T47D (cell line): ENCODE measurements around the gene B3GNT7.

Source experiments
- DNase-seq, 2 experiments: peaks; one replicate each; pipeline versions ENCODE4 v3.0.0 to v3.0.0-alpha.2; 2011 to 2012; ENCODE audit warnings: low read depth in 1 of 2, low spot score in 1 of 2
- JUND ChIP-seq: IDR thresholded peaks from 2 replicates; pipeline ENCODE4 v1.6.1; 2012; ENCODE audit warnings: low read depth
- in situ Hi-C: cut with HindIII; loops from 2 replicates; pipeline ENCODE4 v1.10.0; 2016; ENCODE audit warnings: low sequenced_read_pairs, low pct_unique_long_range_greater_than_20kb

B3GNT7 gene

GRCh38 chr2:231359948-231360347 is 35.6 kb upstream of the B3GNT7 start:
- DNase-seq = no peak
- in situ Hi-C loops = no loop called here
- TF ChIP-seq JUND = no peak

GRCh38 chr2:231360401-231360800 is 35.1 kb upstream of the B3GNT7 start:
- no peak for TF ChIP-seq JUND
- in situ Hi-C loops = no loop called here
- peak in 1 of 2 experiments; percentile 25 for DNase-seq

- no peak for DNase-seq
- TF ChIP-seq JUND = no peak
- in situ Hi-C loops = no loop called here
Measured at GRCh38 chr2:231360881-231361371, 34.6 kb upstream of the B3GNT7 start.

- no peak for TF ChIP-seq JUND
- in situ Hi-C loops = no loop called here
- no peak for DNase-seq
Measured at GRCh38 chr2:231361701-231362554, 33.6 kb upstream of the B3GNT7 start.

GRCh38 chr2:231362555-231363184 is 32.8 kb upstream of the B3GNT7 start:
- TF ChIP-seq JUND = no peak
- in situ Hi-C loops = no loop called here
- no peak for DNase-seq

- TF ChIP-seq JUND = no peak
- no peak for DNase-seq
- in situ Hi-C loops = no loop called here
Measured at GRCh38 chr2:231364061-231364460, 31.4 kb upstream of the B3GNT7 start.

GRCh38 chr2:231364961-231365810 is 30.3 kb upstream of the B3GNT7 start:
- DNase-seq = peak; percentile 66 to 72
- in situ Hi-C loops = no loop called here
- no peak; the same call in 1 of the 2 replicates for TF ChIP-seq JUND

GRCh38 chr2:231367178-231367577 is 28.3 kb upstream of the B3GNT7 start:
- TF ChIP-seq JUND = no peak
- in situ Hi-C loops = no loop called here
- no peak for DNase-seq

- TF ChIP-seq JUND = no peak
- in situ Hi-C loops = no loop called here
Measured at GRCh38 chr2:231369580-231370428, 25.7 kb upstream of the B3GNT7 start.

GRCh38 chr2:231370429-231370748 is 25.1 kb upstream of the B3GNT7 start:
- no peak for TF ChIP-seq JUND
- no peak for DNase-seq
- in situ Hi-C loops = no loop called here

More at GRCh38 chr2:231369580-231370428, 25.7 kb upstream of the B3GNT7 start:
- DNase-seq = peak in 1 of 2 experiments; percentile 23

- no peak for DNase-seq
- no peak for TF ChIP-seq JUND
- in situ Hi-C loops = no loop called here
Measured at GRCh38 chr2:231370749-231371429, 24.6 kb upstream of the B3GNT7 start.
